ENCODE results near the gene INPP5K. TPM values are rescaled to one million over a fixed set of nuclear protein-coding genes. Genes with fewer than 3 reads are reported as not detected.

The INPP5K gene
- total and polyA plus RNA-seq, 12 donors: 26.8 to 45.5 (median 34.8) TPM

- intact Hi-C loops (cut with DNase I): loop anchor here in 9 of 10 donors (5.0 to 10.0 kb wide), 9 partner anchors 61 to 261 kb away; partner anchors contain the start of genes CRK (in 4 of the 9), TRARG1 (in 3 of the 9) and BHLHA9 (in 2 of the 9)
- Histone ChIP-seq H3K36me3 (peaks cover 0 to 60% (median 7%) of the 10 kb centered on the region in 9 donors), H3K27ac (no peak overlapping the region), H3K27me3 (no peaks in the 10 kb centered on the region), H3K4me1 (peaks cover 7 to 41% (median 31%) of the 10 kb centered on the region in 9 donors), H3K4me3 (no peak overlapping the region), H3K9me3 (no peaks in the 10 kb centered on the region)
- ATAC-seq (no peak), DNase-seq (no peak)
- TF ChIP-seq, protein P1, sequence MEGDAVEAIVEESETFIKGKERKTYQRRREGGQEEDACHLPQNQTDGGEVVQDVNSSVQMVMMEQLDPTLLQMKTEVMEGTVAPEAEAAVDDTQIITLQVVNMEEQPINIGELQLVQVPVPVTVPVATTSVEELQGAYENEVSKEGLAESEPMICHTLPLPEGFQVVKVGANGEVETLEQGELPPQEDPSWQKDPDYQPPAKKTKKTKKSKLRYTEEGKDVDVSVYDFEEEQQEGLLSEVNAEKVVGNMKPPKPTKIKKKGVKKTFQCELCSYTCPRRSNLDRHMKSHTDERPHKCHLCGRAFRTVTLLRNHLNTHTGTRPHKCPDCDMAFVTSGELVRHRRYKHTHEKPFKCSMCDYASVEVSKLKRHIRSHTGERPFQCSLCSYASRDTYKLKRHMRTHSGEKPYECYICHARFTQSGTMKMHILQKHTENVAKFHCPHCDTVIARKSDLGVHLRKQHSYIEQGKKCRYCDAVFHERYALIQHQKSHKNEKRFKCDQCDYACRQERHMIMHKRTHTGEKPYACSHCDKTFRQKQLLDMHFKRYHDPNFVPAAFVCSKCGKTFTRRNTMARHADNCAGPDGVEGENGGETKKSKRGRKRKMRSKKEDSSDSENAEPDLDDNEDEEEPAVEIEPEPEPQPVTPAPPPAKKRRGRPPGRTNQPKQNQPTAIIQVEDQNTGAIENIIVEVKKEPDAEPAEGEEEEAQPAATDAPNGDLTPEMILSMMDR (IDR thresholded peaks at IDR 0.05): no peak
- 59 to 63% methylated on average over 2 of the region's 2 CpGs for WGBS, 2 donors
Observed at GRCh38 chr17:1518410-1518809, 2.0 kb upstream of the INPP5K start.

DNA sequence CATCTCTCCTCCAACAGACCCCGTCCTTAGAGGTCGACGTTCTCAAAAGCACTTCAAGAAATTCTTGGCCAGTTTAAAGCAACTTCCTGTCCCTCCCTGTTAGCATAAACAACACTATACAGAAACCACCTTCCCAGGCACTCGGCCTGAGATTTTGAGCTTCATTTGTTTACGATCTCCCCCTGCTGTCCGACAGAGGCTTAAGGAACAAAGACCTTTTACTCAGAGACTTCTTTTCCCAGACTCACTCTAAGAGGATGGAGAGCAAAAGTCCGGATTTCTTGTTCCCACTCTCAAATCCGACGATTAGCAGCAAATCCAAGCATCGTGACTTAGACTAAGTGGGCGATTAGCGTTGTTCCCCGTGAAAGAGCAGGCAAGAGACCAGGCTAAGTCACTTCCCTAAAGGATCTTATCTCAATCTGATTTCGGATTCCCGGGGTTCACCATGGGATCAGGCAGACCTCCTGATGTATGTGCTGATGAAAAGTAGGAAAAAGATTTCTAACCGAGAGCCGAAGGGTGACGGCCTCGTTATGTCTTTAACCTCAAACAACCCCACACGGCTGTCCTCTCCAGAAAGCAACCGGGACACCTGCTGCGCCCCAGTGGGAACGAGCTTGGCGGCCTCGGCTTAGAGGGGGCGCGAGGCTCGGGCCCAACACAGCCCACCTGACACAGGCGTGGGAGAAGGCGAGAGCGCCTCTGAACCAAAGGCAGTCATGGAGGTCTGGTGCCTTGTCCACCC is 598 bp downstream of the INPP5K start:
- Histone ChIP-seq H3K4me1 (peaks cover 24 to 67% (median 57%) of the 10 kb centered on the region in 9 donors), H3K27me3 (no peaks in the 10 kb centered on the region), H3K36me3 (peaks cover 0 to 58% (median 7%) of the 10 kb centered on the region in 9 donors), H3K27ac (peak overlapping the region; percentile 86 to 97 (median 92)), H3K4me3 (peak overlapping the region; percentile 81 to 100 (median 94)), H3K9me3 (no peaks in the 10 kb centered on the region)
- TF ChIP-seq, protein P1 (IDR thresholded peaks at IDR 0.05): peak; percentile 32 to 79 (median 66)
- intact Hi-C loops (cut with DNase I): loop anchor here (1.0 to 10.0 kb wide), 15 partner anchors 25 to 259 kb away; partner anchors contain the start of genes CRK (in 5 of the 10), TRARG1 (in 3 of the 10) and BHLHA9 (in 2 of the 10)
- peak in 1 of 2 donors; percentile 79 for DNase-seq
- 0% methylated on average over 31 of the region's 31 CpGs for WGBS, 2 donors
- ATAC-seq: peak; percentile 16 to 66 (median 49)

GRCh38 chr17:1512351-1512750 is 4.1 kb downstream of the INPP5K start:
- Histone ChIP-seq H3K4me1 (peaks cover 26 to 92% (median 69%) of the 10 kb centered on the region in 9 donors), H3K27me3 (no peaks in the 10 kb centered on the region), H3K27ac (peak overlapping the region; percentile 78 to 97 (median 85)), H3K9me3 (no peaks in the 10 kb centered on the region), H3K4me3 (no peak overlapping the region), H3K36me3 (peaks cover 0 to 60% (median 0%) of the 10 kb centered on the region in 9 donors)
- 81 to 86% methylated on average over 2 of the region's 2 CpGs for WGBS, 2 donors
- TF ChIP-seq, protein P1 (IDR thresholded peaks at IDR 0.05): no peak
- no peak for DNase-seq
- intact Hi-C loops (cut with DNase I): loop anchor here in 9 of 10 donors (2.0 to 10.0 kb wide), 10 partner anchors 55 to 250 kb away; partner anchors contain the start of genes CRK (in 4 of the 9), BHLHA9 (in 2 of the 9) and TRARG1 (in 2 of the 9)
- no peak for ATAC-seq

- intact Hi-C loops (cut with DNase I): loop anchor here in 9 of 10 donors (2.0 to 10.0 kb wide), 13 partner anchors 17 to 250 kb away; partner anchors contain the start of genes CRK (in 4 of the 9), MYO1C (in 3 of the 9), BHLHA9 (in 2 of the 9) and TRARG1 (in 2 of the 9)
- peak overlapping the region in 1 of 10 donors; percentile 23 for H3K4me3 ChIP-seq
- 37% methylated on average over 7 of the region's 7 CpGs for WGBS, 2 donors
- TF ChIP-seq, protein P1 (IDR thresholded peaks at IDR 0.05): no peak
- peak in 1 of 2 donors; percentile 45 for DNase-seq
- no peaks in the 10 kb centered on the region for H3K27me3 ChIP-seq
- ATAC-seq: peak in 5 of 8 donors; percentile 3 to 36 (median 19)
- no peaks in the 10 kb centered on the region for H3K9me3 ChIP-seq
- H3K36me3 ChIP-seq: peaks cover 0 to 65% (median 0%) of the 10 kb centered on the region in 9 donors
- H3K4me1 ChIP-seq: peaks cover 29 to 92% (median 65%) of the 10 kb centered on the region in 9 donors
- peak overlapping the region; percentile 78 to 97 (median 85) for H3K27ac ChIP-seq
Observed at GRCh38 chr17:1511756-1512321, 4.6 kb downstream of the INPP5K start.
